NT2/D1 (cell line): Measurements from ENCODE around the gene GRID2.
"Not testable (repeated sequence)": the region's sequence is repeated elsewhere in the genome, so short reads cannot be mapped to it uniquely, and the experiment has no call there.

ENCODE experiments used
- DNase-seq: peaks from one replicate; pipeline ENCODE4 v3.0.0-alpha.2; 2011; ENCODE audit warnings: low read depth, low spot score
- H3K27me3 ChIP-seq: 2 replicates; pipeline ENCODE4 v1.6.0; 2011; ENCODE audit warnings: mild to moderate bottlenecking; ENCODE audit not compliant: insufficient read length, insufficient read depth
- H3K36me3 ChIP-seq: 2 replicates; pipeline ENCODE4 v1.6.1; 2011; ENCODE audit warnings: mild to moderate bottlenecking, low read length, mixed read lengths; ENCODE audit not compliant: insufficient read depth, insufficient read length
- H3K4me1 ChIP-seq: 2 replicates; pipeline ENCODE4 v1.5.1; 2011; ENCODE audit not compliant: insufficient read depth, insufficient read length
- H3K4me3 ChIP-seq: 2 replicates; pipeline ENCODE4 v1.5.1; 2011; ENCODE audit warnings: low read depth; ENCODE audit not compliant: insufficient read length
- H3K9ac ChIP-seq: 2 replicates; pipeline ENCODE4 v1.6.0; 2011; ENCODE audit warnings: low read depth; ENCODE audit not compliant: insufficient read length
- H3K9me3 ChIP-seq: 2 replicates; pipeline ENCODE4 v1.5.1; 2011; ENCODE audit warnings: mild to moderate bottlenecking, low read length; ENCODE audit not compliant: insufficient read depth
- SUZ12 ChIP-seq: IDR thresholded peaks from 2 replicates; pipeline ENCODE4 v1.6.1; 2011; ENCODE audit not compliant: insufficient read length, insufficient read depth; ENCODE audit errors: extremely low read depth
- YY1 ChIP-seq: IDR thresholded peaks from 2 replicates; pipeline ENCODE4 v1.6.1; 2011; ENCODE audit not compliant: insufficient read length, insufficient read depth
- ZNF274 ChIP-seq: IDR thresholded peaks from 2 replicates; pipeline ENCODE4 v1.6.1; 2011; ENCODE audit warnings: mild to moderate bottlenecking, low read depth, low read length

Gene GRID2

DNA sequence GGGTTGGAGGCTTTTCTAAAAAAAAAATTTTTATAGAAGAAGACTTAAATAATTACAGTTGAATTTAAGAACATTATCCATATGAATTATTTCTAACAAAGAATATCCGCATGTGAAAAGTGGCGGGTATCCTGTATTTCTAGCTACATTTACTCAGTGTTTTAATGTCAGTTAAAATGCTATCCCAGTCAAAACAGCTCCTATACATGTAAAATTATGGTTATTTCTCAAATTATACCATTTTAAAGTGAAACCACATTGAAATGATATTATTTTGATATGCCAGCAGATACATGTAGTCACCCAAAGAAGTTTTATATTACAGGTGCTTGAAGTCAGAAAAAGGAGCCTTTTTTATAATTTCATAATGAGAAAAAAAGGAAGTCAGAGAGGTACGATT, 1356.3 kb downstream of the GRID2 start:
- Histone ChIP-seq H3K9me3 (no peaks in the 10 kb centered on the region), H3K4me3 (no peak overlapping the region), H3K36me3 (no peaks in the 10 kb centered on the region), H3K27me3 (no peaks in the 10 kb centered on the region), H3K4me1 (no peaks in the 10 kb centered on the region), H3K9ac (no peak overlapping the region)
- no peak for DNase-seq
- TF ChIP-seq SUZ12, result no peak
- TF ChIP-seq ZNF274, result no peak
- TF ChIP-seq YY1, result no peak

DNA sequence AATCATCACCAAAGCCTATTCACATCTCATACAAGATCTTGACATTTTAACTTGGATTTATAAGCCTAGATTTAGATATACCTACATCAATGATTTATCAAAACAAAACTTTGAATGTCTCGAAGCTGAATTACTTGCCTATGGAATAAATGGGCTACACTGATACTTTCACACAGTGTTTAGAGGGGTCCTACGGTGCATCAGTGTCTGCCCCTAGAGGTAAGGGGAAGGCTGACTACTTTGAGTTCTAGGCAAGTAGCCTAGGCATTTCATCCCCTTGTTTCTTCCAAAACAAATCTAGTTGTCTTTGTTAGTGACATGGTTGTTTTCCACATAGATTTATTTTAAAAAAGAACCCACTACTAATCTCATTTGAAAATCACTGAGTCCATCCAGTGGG, 1366.7 kb downstream of the GRID2 start:
- Histone ChIP-seq H3K4me3 (no peak overlapping the region), H3K36me3 (no peaks in the 10 kb centered on the region), H3K9ac (no peak overlapping the region), H3K9me3 (no peaks in the 10 kb centered on the region), H3K27me3 (no peaks in the 10 kb centered on the region), H3K4me1 (no peaks in the 10 kb centered on the region)
- DNase-seq, result no peak
- no peak for TF ChIP-seq ZNF274
- no peak for TF ChIP-seq YY1
- TF ChIP-seq SUZ12, result no peak

DNA sequence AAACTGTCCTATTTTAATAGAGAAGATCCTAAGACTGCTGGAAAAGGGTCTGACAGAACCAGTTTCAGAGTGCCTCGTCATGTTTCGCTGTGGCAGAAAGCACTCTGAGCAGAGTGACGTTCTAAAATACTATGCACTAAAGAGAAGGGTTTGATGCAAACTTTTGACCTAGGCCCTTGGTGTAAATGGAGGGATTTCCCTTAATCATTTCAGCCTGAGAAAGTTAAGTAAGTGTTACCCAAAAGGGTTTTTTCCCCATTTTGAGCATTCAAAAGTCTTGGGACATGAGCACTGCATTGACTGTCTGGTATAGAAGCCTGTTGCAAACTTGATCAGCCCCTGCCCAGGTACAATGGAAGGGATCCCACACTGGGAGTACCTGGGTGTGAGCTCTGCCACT, 1367.3 kb downstream of the GRID2 start:
- Histone ChIP-seq H3K27me3 (no peaks in the 10 kb centered on the region), H3K9me3 (no peaks in the 10 kb centered on the region), H3K9ac (no peak overlapping the region), H3K36me3 (no peaks in the 10 kb centered on the region), H3K4me3 (no peak overlapping the region), H3K4me1 (no peaks in the 10 kb centered on the region)
- no peak for DNase-seq
- TF ChIP-seq SUZ12, result no peak
- no peak for TF ChIP-seq ZNF274
- TF ChIP-seq YY1, result no peak

DNA sequence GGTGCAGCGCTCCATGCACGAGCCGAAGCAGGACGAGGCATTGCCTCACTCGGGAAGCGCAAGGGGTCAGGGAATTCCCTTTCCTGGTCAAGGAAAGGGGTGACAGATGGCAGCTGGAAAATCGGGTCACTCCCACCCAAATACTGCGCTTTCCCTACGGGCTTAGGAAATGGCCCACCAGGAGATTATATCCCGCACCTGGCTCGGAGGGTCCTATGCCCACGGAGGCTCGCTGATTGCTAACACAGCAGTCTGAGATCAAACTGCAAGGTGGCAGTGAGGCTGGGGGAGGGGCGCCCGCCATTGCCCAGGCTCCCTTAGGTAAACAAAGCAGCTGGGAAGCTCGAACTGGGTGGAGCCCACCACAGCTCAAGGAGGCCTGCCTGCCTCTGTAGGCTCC, 1373.2 kb downstream of the GRID2 start:
- DNase-seq, H3K36me3 ChIP-seq, H3K4me3 ChIP-seq, H3K4me1 ChIP-seq, H3K9me3 ChIP-seq, H3K27me3 ChIP-seq, H3K9ac ChIP-seq: not testable (repeated sequence)

DNA sequence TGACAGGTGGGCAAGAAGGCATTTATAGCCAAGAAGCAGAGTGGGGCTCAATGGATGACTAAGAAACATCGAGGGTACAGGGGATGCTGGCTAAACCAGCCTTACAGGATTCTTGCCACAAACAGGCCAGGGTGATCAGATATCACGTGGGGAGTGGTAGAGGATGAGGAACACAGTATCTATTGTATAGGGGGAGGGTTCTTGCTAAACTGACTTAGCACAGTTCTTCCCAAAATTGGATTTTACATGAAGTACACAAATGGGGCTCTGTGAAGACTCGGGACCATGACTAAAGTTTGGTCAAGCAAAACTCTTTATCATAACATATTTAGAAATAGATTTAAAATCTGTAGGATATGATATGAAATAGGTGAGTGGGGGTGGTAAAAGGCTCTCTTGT, 1380.8 kb downstream of the GRID2 start:
- H3K27me3 ChIP-seq, result no peaks in the 10 kb centered on the region
- no peak for DNase-seq
- H3K4me1 ChIP-seq, result no peaks in the 10 kb centered on the region
- TF ChIP-seq ZNF274 (no peak), SUZ12 (no peak)
- H3K36me3 ChIP-seq, result no peaks in the 10 kb centered on the region
- no peak overlapping the region for H3K9ac ChIP-seq
- H3K4me3 ChIP-seq, result no peak overlapping the region
- H3K9me3 ChIP-seq, result no peaks in the 10 kb centered on the region

DNA sequence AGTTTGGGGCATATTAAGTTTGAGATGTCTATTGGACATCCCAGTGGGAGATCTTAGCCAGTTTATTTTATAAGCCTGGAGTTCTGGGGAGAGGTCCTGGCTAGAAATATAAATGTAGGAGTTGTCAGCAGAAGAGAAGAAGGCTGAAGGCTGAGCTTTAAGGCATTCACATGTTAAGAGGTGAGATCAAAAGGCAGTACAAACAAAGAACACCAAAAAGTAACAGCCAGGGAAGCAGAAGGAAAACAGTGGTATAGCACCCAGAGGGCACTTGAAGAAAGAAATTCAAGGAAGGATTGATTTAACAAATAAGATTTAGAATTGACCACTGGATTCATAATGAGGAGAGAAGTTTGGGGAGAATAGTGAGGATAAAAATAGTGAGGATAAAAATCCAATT, 1383.5 kb downstream of the GRID2 start:
- TF ChIP-seq ZNF274, result no peak
- TF ChIP-seq YY1, result no peak
- no peak for TF ChIP-seq SUZ12
- Histone ChIP-seq H3K9ac (no peak overlapping the region), H3K27me3 (no peaks in the 10 kb centered on the region), H3K4me1 (no peaks in the 10 kb centered on the region), H3K36me3 (no peaks in the 10 kb centered on the region), H3K9me3 (no peaks in the 10 kb centered on the region), H3K4me3 (no peak overlapping the region)
- no peak for DNase-seq

DNA sequence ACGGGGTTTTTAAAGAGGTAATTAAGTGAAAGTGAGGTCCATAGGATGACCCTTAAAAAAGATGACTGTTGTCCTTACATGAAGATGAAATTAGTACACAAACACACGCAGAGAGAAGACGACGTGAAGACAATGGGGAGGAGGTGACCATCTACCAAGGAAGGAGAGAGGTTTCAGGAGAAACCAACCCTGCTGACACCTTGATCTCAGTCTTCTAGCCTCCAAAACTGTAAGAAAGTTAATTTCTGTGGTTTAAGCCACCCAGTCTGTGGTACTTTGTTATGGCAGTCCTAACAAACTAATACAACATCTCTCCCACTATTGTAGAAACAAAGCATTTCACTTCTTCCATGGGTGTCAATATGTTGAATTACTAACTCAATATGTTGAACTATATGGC, 1385.2 kb downstream of the GRID2 start:
- Histone ChIP-seq H3K27me3 (no peaks in the 10 kb centered on the region), H3K4me3 (no peak overlapping the region), H3K9me3 (no peaks in the 10 kb centered on the region), H3K4me1 (no peaks in the 10 kb centered on the region), H3K36me3 (no peaks in the 10 kb centered on the region), H3K9ac (no peak overlapping the region)
- no peak for TF ChIP-seq SUZ12
- DNase-seq, result no peak

DNA sequence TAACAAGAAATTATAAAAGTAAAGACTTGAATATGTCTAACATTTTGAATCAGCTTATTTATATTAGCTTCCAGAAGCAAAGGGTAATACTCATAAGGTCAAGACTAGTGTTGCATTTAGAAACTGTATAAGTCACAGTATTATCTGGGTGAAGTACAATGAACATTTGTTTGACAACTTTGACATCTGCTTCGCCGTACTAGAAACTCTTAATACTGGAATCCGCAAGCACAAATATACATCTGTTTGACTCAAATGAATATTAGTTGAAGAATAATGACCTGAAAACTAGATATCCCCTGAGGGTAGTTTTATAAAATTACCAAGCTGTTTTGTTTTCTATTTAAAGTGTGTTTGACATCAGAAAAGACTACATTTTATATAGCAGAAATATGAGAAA, 1389.4 kb downstream of the GRID2 start:
- no peak for DNase-seq
- no peaks in the 10 kb centered on the region for H3K9me3 ChIP-seq
- H3K27me3 ChIP-seq, result no peaks in the 10 kb centered on the region
- H3K9ac ChIP-seq, result no peak overlapping the region
- no peak overlapping the region for H3K4me3 ChIP-seq
- no peaks in the 10 kb centered on the region for H3K36me3 ChIP-seq
- no peaks in the 10 kb centered on the region for H3K4me1 ChIP-seq
- TF ChIP-seq YY1, result no peak
- TF ChIP-seq ZNF274, result no peak
- no peak for TF ChIP-seq SUZ12
